ENCODE measurements around the gene HELT. TPM values are rescaled to one million over a fixed set of nuclear protein-coding genes. Genes with fewer than 3 reads are reported as not detected.
"Not testable (repeated sequence)": the region's sequence is repeated elsewhere in the genome, so short reads cannot be mapped to it uniquely, and the experiment has no call there.

HELT gene, protein sequence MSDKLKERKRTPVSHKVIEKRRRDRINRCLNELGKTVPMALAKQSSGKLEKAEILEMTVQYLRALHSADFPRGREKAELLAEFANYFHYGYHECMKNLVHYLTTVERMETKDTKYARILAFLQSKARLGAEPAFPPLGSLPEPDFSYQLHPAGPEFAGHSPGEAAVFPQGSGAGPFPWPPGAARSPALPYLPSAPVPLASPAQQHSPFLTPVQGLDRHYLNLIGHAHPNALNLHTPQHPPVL
- not detected for total RNA-seq

DNA sequence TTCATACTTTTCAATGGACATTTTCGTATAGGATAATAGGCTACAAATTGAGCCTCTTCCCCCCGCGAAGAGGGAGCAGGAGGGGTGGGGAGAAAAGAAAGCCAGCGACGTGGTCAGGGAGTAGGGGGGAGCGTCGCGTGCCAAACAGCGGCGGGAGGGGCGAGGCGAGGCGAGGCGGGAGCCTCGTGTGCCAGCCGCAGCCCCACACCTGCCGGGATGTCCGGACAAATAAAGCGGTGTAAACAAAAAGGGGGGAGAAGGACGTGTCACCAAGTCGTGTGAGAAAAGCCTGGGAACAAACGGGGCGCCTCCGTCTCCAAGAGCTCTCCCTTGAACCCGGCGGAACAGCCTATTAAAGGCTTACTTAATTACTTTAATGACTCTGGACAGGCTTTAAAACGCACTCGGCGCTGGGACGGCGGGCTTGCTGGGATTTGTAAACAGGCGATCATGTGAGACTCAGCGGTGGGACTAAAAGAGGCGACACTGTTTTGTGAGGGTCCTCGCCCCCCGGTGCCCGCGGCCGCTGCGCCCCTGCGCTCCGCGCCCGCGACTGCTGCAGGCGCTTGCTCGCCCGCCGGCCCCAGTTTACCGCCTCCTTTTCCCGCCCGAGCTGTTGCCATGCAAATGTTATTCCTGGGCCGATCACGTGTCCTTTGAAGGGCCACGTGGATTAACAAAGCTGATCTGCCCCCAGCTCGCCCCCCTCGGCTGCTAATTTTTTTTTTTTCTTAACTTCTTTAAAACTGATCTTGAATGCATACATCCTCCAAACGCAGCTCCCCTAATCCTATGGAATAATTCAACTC is at the start of gene HELT:
Gene HELT, plus strand, starts transcription at position 527 of the 809 bp plus-strand sequence. CDS start 439 bp downstream, outside the sequence.
- no peak for DNase-seq

DNA sequence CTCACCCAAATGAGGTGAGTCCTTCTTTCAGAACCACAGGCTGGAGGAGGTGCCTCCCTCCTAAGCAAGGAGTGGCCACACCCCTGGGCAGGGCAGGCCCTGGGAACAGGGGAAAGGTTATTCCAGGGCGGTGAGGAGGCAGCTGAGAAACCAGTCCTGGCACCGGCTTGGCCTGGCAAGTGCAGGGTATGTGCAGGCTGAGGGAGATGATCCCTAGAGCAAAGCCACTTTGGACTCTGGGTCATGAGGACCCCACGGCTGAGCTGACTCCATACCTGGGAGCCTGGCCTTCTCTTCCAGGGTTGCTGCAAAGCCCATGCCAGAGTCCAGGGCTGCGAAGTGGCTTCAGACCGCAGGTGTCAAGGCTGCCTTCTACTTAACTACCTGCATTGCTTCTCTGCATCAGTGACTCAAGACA is 49.5 kb upstream of the HELT start:
- no peak for DNase-seq

DNA sequence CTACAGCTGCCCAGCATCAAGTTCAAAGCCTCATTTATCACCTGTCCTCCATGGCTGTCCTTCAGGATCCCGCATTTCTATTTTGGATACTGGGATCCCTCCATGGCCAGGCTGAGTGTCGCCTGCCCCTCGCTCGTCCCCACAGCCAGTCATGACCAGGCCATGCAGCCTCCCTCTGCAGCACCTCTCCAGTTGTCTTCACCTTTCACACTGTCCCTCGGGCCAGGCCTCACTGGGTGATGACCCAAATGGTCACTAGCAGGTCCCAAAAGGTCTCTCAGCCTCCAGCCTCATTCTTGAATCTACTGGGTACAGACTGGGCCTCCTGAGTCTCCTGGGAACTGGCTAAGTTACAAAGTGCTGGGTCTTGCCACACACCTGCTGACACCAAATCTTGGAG is 48.7 kb upstream of the HELT start:
- no peak for DNase-seq

DNA sequence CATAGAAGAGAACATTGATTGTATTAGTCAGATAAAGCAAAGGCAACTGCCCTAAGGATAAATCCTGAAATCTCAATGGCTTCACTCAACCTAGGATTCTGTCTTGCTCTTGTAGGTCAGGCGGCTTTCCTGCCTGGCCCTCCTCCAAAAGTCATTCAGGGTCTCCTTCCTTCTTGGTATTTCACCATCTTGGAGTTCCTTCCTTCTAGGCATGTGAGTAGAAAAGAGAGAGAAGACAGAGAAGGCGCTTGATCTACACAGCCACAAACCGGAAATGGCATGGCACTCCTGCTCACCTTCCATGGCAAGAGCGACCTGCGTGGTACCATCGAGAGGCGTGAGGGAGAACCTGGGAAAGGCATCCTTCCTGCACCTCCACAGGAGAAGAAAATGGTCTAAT is 45.3 kb upstream of the HELT start:
- no peak for DNase-seq

DNA sequence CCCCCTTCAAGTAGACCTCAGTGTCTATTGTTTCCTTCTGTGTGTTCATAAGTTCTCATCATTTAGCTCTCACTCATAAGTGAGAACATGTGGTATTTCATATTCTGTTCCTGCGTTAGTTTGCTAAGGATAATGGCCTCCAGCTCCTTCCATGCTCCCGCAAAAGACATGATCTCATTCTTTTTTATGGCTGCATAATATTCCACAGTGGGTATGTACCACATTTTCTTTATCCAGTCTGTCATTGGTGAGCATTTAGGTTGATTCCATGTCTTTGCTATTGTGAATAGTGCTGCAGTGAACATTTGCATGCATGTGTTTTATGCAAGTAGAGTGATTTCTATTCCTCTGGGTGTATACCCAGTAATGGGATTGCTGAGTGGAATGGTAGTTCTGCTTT is 41.9 kb upstream of the HELT start:
- not testable (repeated sequence) for DNase-seq

DNA sequence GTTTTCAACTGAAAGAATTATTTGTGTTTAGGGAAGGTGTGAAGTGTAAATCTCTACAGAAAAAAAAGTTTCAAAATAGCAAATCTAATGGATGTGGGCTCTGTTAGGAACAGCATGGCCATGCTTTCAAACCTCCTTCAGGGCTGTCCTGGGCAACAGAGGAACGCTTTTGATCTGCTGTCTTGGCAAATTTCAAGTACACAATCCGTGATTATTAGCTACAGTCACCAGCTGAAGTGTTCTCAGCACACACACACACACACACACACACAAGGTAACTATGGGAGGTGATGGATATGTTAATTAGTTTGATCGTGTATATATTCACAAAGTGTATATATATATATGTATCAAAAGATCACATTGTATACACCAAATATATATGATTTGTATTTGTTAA is 40.5 kb upstream of the HELT start:
- no peak for DNase-seq

DNA sequence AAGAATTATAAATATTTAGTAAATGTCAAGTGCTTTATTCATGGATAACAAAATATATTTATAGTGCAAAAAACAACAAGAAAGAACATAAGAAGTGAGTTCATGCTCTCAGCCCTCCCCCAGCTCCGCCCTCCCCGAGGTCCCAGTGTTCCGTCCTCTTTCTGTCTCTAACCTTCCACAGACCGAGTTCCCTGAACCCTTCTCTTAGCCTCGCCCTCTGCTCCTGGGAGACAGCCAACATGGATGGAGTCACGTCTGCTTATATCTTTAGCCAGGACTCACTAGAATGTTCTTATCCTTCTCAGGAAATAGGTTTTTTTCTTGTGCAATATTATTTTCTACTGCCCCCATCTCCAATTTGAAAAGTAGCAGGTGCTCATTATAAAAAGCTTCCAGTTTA is 40.1 kb upstream of the HELT start:
- DNase-seq: no peak

DNA sequence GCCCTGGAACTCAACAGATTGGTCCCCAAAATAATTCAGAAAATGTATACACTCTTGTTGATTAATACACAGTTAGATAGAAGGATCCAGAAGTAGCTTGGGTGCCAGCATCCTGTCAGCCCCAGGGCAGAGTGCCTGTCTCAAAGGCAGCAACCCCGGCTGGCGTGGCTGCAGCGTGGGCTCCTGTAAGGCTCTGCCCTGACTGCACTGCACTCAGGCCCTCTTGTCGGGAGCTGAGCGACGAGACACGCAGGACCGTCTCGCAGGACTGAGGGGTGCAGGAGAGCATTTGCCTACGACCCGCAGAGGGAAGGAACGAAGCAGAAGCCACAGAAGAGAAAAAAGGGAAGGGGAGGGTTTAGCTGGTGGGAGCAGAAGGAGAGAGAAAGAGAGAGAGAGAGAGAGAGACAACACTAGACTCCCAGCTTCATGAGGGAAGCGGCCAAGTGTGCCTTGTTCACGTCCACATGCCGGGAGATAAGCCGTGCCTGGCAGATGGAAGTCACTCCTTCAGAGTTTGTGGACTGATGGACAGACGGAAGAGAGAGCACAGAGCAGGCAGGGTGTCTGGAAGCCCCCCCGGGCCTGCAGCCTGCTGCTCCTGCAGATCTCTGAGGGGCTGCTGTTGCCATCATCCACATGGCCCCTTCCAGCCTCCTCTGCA is 38.7 kb upstream of the HELT start:
- DNase-seq: no peak

DNA sequence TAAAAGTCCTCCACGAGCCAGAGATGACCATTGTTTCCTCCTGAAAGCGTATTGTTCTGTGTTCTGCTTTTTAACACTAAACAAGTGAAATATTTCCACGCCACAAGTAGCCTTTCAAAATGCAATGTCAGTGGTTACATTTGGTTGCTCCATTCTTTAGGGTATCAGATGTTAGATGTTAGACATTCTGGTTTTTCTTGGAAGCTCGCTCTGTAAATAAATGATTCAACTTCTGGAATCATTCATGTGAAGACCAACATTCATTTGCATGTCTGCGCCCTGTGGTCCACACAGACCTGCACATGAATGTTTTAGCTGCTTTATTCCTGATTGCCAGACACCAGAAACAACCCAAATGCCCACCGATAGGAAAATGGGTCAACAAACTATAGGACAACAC is 38.0 kb upstream of the HELT start:
- DNase-seq: no peak

DNA sequence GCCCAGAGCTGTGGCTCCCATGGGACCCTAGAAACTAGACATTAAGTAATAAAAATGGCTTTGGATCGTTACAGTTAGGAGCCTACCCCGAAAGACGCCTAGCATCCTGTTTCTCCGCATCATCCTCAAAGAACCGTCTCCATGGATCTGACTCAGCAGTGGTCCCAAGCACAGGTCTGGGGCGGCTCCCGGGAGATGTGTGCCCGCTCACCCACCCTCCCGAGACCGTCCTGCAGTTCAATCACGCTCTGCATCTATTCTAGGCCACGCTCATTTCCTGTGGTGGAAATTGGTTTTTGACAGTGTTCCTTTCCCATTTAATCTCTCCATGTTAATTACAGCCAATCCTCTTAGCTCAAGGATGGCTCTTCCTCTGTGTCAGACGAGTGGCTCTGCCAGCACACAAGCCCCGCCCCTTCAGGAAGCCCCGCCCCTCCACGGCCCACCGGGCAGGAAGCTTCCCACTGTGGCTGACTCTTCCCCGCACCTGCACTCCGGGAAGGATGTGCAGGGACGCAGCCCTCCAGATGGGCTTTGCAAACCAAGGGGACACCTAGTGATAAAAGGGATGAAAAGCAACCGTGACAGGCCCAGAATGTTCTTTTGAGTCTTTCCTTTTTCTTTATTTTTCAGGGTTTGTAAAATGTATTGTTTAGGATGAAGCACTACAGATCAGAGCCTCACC is 34.5 kb upstream of the HELT start:
- no peak for DNase-seq

DNA sequence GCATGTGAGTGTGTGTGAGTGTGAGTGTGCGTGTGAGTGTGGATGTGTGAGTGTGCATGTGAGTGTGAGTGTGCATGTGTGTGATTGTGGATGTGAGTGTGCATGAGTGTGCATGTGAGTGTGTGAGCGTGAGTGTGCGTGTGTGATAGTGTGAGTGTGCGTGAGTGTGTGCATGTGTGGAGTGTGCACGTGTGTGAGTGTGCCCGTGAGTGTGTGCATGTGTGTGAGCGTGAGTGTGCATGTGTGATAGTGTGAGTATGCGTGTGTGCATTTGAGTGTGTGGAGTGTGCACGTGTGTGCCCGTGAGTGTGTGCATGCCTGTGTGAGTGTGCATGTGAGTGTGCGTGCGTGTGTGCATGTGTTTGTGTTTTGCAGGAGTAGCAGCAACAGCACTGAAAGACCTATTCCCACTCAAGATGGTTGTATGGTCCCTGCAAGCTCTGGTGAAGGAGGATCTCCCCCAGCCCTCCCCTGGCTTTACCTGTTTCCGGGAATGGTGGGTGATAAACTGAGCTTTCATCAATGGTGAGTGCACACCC is 30.7 kb upstream of the HELT start:
- no peak for DNase-seq

DNA sequence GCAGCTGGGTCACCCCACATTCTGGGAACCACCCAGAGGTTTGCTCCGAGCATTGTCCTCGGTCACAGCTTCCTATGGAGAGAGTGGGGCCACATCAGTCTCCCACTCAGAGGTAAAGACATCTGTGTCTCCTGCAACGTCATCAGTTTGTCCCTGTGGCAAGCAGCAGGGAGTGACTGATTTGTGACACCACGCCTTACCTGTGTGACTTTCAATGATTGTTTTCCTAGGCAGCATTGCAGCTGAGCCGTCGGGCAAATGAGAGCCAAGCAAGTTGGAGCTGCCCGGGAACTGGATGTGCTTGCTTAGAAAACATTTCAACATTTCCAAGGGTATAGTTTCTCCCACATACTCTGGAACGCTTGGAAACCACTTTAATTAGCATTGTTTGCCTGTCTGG is 29.7 kb upstream of the HELT start:
- DNase-seq: no peak

DNA sequence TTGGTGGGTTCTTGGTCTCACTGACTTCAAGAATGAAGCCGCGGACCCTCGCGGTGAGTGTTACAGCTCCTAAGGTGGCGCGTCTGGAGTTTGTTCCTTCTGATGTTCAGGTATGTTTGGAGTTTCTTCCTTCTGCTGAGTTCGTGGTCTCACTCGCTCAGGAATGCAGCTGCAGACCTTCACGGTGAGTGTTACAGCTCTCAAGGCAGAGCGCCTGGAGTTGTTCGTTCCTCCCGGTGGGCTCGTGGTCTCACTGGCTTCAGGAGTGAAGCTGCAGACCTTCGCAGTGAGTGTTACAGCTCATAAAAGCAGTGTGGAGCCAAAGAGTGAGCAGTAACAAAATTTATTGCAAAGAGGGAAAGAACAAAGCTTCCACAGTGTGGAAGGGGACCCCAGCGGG is 29.0 kb upstream of the HELT start:
- not testable (repeated sequence) for DNase-seq

DNA sequence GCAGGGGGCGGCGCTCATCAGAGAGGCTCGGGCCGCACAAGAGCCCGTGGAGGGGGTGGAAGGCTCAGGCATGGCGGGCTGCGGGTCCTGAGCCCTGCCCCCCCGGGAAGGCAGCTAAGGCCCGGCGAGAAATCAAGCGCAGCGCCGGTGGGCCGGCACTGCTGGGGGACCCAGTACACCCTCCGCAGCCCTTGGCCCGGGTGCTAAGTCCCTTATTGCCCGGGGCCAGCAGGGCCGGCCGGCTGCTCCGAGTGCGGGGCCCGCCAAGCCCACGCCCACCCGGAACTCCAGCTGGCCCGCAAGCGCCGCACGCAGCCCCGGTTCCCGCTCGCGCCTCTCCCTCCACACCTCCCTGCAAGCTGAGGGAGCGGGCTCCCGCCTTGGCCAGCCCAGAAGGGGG is 28.2 kb upstream of the HELT start:
- DNase-seq: not testable (repeated sequence)

DNA sequence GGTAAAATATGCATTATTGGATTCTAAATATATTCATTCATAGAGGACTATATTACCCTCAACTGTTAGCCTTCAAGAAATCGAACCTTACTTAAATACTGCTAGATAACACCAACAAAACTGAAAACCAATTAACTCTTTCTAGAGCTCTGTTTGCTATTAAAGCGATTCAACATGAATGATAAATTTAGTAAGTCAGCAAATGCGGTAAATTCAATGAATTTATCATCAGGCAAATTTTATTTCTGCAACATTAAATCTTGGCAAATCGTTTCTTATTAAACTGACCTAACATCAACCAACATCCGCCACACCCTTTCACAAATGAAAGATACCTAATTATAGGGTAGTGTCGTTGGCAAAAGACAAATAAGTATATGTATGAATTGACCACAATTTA is 26.4 kb upstream of the HELT start:
- DNase-seq: no peak

DNA sequence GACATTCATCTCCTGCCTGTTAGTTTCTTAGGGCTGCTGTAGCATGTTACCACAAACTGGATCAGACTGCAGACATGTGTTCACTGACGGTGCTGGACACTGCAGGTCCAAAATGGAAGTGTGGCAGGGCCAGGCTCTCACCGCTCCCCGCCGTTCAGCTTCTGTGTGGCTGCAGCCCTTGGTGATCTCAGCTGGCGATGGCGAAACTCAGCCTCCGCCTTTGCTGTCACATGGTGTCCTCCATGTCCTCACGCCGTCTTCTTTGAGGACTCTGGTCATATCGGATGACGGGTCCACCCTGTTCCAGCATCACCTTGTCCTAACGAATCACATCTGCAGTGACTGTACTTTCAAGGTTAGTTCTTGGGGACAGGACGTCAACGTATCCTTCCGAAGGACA is 25.9 kb upstream of the HELT start:
- no peak for DNase-seq

DNA sequence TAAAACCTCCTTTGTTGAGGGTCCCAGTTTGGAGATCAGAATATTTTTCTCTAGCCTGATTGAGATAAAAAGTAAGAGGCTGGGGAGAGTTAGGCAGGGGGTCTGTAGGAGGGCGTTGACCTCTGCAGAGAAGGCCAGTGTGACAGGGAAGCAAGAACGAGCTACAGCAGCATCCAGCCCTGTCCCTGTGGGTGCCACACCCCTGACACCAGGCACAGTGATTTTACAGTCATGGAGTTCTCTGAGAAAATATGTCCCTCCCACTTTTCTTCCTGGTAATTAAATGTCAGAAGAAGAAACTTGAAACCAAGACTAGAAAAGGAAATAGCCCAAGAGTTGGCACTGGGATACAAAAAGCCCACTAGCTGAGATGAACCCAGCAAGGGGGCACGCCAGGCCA is 25.0 kb upstream of the HELT start:
- DNase-seq: no peak

DNA sequence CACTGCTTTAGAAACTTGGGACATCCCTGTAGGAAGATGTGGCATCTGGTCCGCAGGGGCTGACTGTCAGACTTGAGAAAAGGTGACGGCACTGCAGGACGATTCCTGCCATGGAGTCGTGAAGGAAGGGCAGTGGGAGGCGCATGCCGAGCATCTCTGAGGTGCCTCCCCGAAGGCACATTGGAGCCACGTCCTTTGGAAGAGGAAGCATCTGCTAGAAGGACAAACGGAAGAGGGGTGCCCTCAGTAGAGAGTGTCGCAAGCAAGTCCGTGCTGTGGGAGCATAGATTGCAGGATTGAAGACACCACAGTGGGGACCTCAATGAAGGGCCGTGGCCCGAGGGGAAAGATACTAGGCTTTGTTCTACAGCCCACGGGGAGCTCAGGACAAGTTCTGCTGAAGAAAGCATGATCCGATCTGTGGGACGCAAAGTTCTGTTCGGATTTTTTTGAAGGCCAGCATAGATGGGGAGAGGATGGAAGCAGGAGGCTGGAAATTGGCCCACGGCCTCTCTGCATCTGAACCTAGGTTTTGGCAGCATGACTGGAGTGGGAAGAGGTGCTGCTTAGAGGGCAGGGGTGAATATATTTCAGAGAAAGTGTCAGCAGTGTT is 24.2 kb upstream of the HELT start:
- no peak for DNase-seq

DNA sequence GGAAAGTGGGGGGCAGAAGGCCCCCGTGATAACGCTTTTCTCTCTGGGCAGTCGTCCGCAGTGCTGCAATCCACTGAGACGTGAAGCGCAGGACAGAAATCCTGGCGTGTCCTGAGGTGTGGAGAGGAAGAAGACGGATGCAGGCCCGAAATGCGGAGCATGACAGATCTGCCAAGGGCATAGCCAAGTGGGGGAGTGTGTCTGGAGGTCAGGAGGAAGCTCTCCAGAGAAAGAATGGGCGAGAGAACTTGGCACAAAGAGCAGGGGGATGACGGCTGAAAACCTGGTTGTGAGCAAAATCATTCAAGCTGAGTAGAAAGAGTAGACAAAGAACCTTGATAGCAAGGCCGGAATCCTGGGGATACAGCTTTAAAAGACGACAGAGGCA is 23.7 kb upstream of the HELT start:
- DNase-seq: no peak

DNA sequence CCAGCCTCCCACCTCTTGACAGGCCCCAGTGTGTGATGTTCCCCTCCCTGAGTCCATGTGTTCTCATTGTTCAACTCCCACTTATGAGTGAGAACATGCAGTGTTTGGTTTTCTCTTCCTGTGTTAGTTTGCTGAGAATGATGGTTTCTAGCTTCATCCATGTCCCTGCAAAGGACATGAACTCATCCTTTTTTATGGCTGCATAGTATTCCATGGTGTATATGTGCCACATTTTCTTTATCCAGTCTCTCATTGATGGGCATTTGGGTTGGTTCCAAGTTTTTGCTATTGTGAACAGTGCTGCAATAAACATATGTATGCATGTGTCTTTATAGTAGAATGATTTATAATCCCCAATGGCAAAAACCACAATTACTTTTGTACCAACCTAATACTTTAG is 20.6 kb upstream of the HELT start:
- DNase-seq: not testable (repeated sequence)

DNA sequence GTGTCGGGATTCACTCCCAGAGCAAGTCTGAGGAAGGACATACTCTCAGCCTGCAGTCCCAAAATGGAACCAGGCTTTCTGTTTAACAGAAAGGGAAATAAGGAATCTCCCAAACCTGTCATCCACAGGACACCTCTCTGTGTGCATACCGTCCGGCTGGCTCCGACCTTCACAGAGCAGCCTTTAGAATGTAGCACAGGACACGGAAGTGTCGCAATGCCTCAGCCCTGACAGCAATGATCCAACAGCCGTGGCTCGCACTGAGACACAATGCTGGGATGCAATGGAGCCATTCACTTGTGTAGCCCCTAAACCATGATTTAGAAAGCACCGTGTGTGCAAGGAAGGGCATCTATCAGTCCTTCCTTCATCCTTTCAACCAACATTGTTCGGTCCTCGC is 15.5 kb upstream of the HELT start:
- DNase-seq: no peak

DNA sequence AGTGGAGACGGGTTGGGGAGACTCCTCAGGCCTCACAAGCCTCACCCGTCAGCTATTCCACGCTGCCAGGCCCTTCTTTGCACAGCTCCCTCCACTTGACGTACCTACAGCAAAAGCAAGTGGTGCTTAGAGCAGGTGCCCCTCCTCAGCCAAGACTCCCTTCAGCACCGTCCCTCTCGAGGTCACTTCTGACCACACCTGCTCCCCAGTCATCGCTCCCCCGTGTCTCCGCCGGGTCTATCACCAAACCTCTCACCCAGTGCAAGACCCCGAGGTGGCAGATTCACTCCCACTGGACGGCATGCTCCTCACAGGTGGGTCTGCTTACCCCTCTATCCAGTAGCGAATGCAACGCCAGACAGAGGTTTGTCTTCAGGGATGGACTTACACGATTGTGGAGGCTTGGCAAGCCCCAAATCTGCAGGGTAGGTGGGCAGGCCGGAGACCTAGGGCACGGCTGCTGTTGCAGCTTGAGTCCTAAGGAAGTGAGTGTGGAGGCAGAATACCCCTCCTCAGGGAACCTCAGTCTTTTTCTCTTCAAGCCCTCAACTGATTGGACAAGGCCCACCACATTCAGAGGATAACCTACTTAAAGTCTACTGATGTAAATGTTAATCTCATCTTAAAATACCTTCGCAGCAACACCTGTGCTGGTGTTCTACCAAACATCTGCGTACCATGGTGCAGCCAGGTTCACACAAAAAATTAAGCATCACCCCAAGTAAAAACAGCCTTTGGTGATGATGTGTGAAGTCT is 14.5 kb upstream of the HELT start:
- no peak for DNase-seq
